Loucy (cell line): ENCODE data around the gene EPS8L3.
"Not testable (repeated sequence)": the region's sequence is repeated elsewhere in the genome, so short reads cannot be mapped to it uniquely, and the experiment has no call there.

Experiments
- H2AFZ ChIP-seq: fragments of 200-600 bp; sonication (generic); 2 replicates; pipeline ENCODE4 v1.6.0; 2016; ENCODE audit warnings: antibody characterized with exemption, mild to moderate bottlenecking, low read length, moderate library complexity
- H3F3A ChIP-seq: fragments of 200-600 bp; 2 replicates; pipeline ENCODE4 v1.6.0; 2016; ENCODE audit warnings: antibody characterized with exemption, low read depth, mild to moderate bottlenecking
- H3K27me3 ChIP-seq: fragments of 200-600 bp; sonication (generic); 2 replicates; pipeline ENCODE4 v1.6.1; 2014; ENCODE audit warnings: low read length, mild to moderate bottlenecking; ENCODE audit not compliant: insufficient read depth, poor library complexity, severe bottlenecking
- H3K36me3 ChIP-seq: fragments of 200-600 bp; sonication (generic); 2 replicates; pipeline ENCODE4 v1.6.1; 2016; ENCODE audit warnings: low read length; ENCODE audit not compliant: insufficient read depth
- H3K4me1 ChIP-seq: fragments of 200-600 bp; sonication (generic); 2 replicates; pipeline ENCODE4 v1.5.1; 2014; ENCODE audit warnings: low read length, mild to moderate bottlenecking; ENCODE audit not compliant: insufficient read depth, poor library complexity, severe bottlenecking
- H3K4me2 ChIP-seq: fragments of 200-600 bp; sonication (generic); 2 replicates; pipeline ENCODE4 v1.6.0; 2014; ENCODE audit warnings: antibody characterized with exemption, low read length, low read depth, mild to moderate bottlenecking; ENCODE audit not compliant: poor library complexity, severe bottlenecking
- H3K4me3 ChIP-seq: fragments of 200-600 bp; sonication (generic); 2 replicates; pipeline ENCODE4 v1.5.1; 2014; ENCODE audit warnings: low read length, mild to moderate bottlenecking, mixed read lengths; ENCODE audit not compliant: poor library complexity, severe bottlenecking
- H3K79me2 ChIP-seq: fragments of 200-600 bp; sonication (generic); 2 replicates; pipeline ENCODE4 v1.6.1; 2014; ENCODE audit warnings: low read length; ENCODE audit not compliant: insufficient read depth
- H3K9ac ChIP-seq: fragments of 200-600 bp; sonication (generic); 2 replicates; pipeline ENCODE4 v1.6.0; 2014; ENCODE audit warnings: mild to moderate bottlenecking, low read depth, low read length, moderate library complexity; ENCODE audit not compliant: poor library complexity, severe bottlenecking
- H3K9me2 ChIP-seq: fragments of 200-600 bp; sonication (generic); replicated peaks from 2 replicates; pipeline ENCODE4 v1.6.1; 2016; ENCODE audit warnings: low read depth, low read length, mixed read lengths
- H3K9me3 ChIP-seq: fragments of 200-600 bp; sonication (generic); 2 replicates; pipeline ENCODE4 v1.6.1; 2014; ENCODE audit warnings: mild to moderate bottlenecking, antibody characterized with exemption, low read length, low read depth; ENCODE audit not compliant: insufficient read depth
- H4K20me1 ChIP-seq: fragments of 200-600 bp; sonication (generic); 2 replicates; pipeline ENCODE4 v1.6.0; 2014; ENCODE audit warnings: antibody characterized with exemption, low read length, mild to moderate bottlenecking; ENCODE audit not compliant: insufficient read depth, poor library complexity, severe bottlenecking
- EZH2phosphoT487 ChIP-seq: fragments of 200-600 bp; IDR thresholded peaks from 2 replicates; pipeline ENCODE4 v1.6.1; 2018; ENCODE audit warnings: antibody characterized with exemption, mild to moderate bottlenecking, moderate library complexity, borderline replicate concordance
- TF ChIP-seq, protein P1 (sequence below): fragments of 200-600 bp; sonication (generic); conservative IDR thresholded peaks from 2 replicates; pipeline ENCODE4 v1.5.1; 2014; ENCODE audit warnings: mild to moderate bottlenecking, antibody characterized with exemption, low read length

EPS8L3 gene

GRCh38 chr1:109759513-109760334 is 4.0 kb downstream of the EPS8L3 start:
- H3K4me3 ChIP-seq: no peak overlapping the region
- no peaks in the 10 kb centered on the region for H3K27me3 ChIP-seq
- H3K9me2 ChIP-seq: no peaks in the 10 kb centered on the region
- H4K20me1 ChIP-seq: no peaks in the 10 kb centered on the region
- no peaks in the 10 kb centered on the region for H3F3A ChIP-seq
- H3K36me3 ChIP-seq: no peaks in the 10 kb centered on the region
- no peaks in the 10 kb centered on the region for H3K79me2 ChIP-seq
- no peak overlapping the region for H2AFZ ChIP-seq
- TF ChIP-seq, protein P1, sequence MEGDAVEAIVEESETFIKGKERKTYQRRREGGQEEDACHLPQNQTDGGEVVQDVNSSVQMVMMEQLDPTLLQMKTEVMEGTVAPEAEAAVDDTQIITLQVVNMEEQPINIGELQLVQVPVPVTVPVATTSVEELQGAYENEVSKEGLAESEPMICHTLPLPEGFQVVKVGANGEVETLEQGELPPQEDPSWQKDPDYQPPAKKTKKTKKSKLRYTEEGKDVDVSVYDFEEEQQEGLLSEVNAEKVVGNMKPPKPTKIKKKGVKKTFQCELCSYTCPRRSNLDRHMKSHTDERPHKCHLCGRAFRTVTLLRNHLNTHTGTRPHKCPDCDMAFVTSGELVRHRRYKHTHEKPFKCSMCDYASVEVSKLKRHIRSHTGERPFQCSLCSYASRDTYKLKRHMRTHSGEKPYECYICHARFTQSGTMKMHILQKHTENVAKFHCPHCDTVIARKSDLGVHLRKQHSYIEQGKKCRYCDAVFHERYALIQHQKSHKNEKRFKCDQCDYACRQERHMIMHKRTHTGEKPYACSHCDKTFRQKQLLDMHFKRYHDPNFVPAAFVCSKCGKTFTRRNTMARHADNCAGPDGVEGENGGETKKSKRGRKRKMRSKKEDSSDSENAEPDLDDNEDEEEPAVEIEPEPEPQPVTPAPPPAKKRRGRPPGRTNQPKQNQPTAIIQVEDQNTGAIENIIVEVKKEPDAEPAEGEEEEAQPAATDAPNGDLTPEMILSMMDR: no peak
- TF ChIP-seq EZH2phosphoT487: no peak
- peaks cover 17% of the 10 kb centered on the region for H3K4me1 ChIP-seq
- no peak overlapping the region for H3K4me2 ChIP-seq
- no peaks in the 10 kb centered on the region for H3K9me3 ChIP-seq
- H3K9ac ChIP-seq: no peak overlapping the region

GRCh38 chr1:109757936-109758786 is 5.6 kb downstream of the EPS8L3 start:
- no peak for TF ChIP-seq EZH2phosphoT487
- TF ChIP-seq, protein P1: no peak
- Histone ChIP-seq H3F3A (no peaks in the 10 kb centered on the region), H2AFZ (no peak overlapping the region)

GRCh38 chr1:109756848-109757521 is 6.7 kb downstream of the EPS8L3 start:
- Histone ChIP-seq H4K20me1 (no peaks in the 10 kb centered on the region), H2AFZ (no peak overlapping the region), H3K4me2 (no peak overlapping the region), H3K9me2 (no peaks in the 10 kb centered on the region), H3K27me3 (no peaks in the 10 kb centered on the region), H3F3A (no peaks in the 10 kb centered on the region), H3K9me3 (no peaks in the 10 kb centered on the region), H3K9ac (no peak overlapping the region), H3K79me2 (no peaks in the 10 kb centered on the region), H3K4me1 (no peaks in the 10 kb centered on the region), H3K36me3 (no peaks in the 10 kb centered on the region), H3K4me3 (no peak overlapping the region)
- no peak for TF ChIP-seq EZH2phosphoT487
- TF ChIP-seq, protein P1: no peak

More at GRCh38 chr1:109757936-109758786, 5.6 kb downstream of the EPS8L3 start:
- H3K4me3 ChIP-seq: no peak overlapping the region
- H3K9me3 ChIP-seq: no peaks in the 10 kb centered on the region
- no peak overlapping the region for H3K9ac ChIP-seq
- no peaks in the 10 kb centered on the region for H4K20me1 ChIP-seq
- H3K79me2 ChIP-seq: no peaks in the 10 kb centered on the region
- peaks cover 3% of the 10 kb centered on the region for H3K4me1 ChIP-seq
- H3K9me2 ChIP-seq: no peaks in the 10 kb centered on the region
- no peak overlapping the region for H3K4me2 ChIP-seq
- no peaks in the 10 kb centered on the region for H3K36me3 ChIP-seq
- H3K27me3 ChIP-seq: no peaks in the 10 kb centered on the region

- not testable (repeated sequence) for H3K4me2 ChIP-seq, H3K79me2 ChIP-seq, H3F3A ChIP-seq, H3K9ac ChIP-seq, H3K27me3 ChIP-seq, H4K20me1 ChIP-seq, H2AFZ ChIP-seq, H3K9me3 ChIP-seq, H3K9me2 ChIP-seq, H3K4me1 ChIP-seq, H3K4me3 ChIP-seq, H3K36me3 ChIP-seq
Observed at GRCh38 chr1:109756325-109756724, 7.4 kb downstream of the EPS8L3 start.
